ENCODE results near the gene PHF2. TPM values are rescaled to one million over a fixed set of nuclear protein-coding genes. Genes with fewer than 3 reads are reported as not detected.

The PHF2 gene
- total RNA-seq, 1 donor, result 12.9 TPM

- peak in 1 of 3 donors; percentile 36 for DNase-seq (ENCODE audit: low read depth in 2 of 3, low spot score in 2 of 3)
Observed at GRCh38 chr9:93567271-93567959, 9.0 kb upstream of the PHF2 start.

- no peak for DNase-seq (ENCODE audit: low read depth in 2 of 3, low spot score in 2 of 3)
Observed at GRCh38 chr9:93568169-93568568, 8.2 kb upstream of the PHF2 start.

GRCh38 chr9:93569621-93570174, 6.7 kb upstream of the PHF2 start:
- no peak for DNase-seq (ENCODE audit: low read depth in 2 of 3, low spot score in 2 of 3)

GRCh38 chr9:93572221-93572620, 4.2 kb upstream of the PHF2 start:
- no peak for DNase-seq (ENCODE audit: low read depth in 2 of 3, low spot score in 2 of 3)

GRCh38 chr9:93572636-93573515, 3.5 kb upstream of the PHF2 start:
- DNase-seq (ENCODE audit: low read depth in 2 of 3, low spot score in 2 of 3), result no peak

GRCh38 chr9:93573516-93573828, 2.9 kb upstream of the PHF2 start:
- no peak for DNase-seq (ENCODE audit: low read depth in 2 of 3, low spot score in 2 of 3)

GRCh38 chr9:93574091-93574899, 2.1 kb upstream of the PHF2 start:
- DNase-seq (ENCODE audit: low read depth in 2 of 3, low spot score in 2 of 3), result no peak

- no peak for DNase-seq (ENCODE audit: low read depth in 2 of 3, low spot score in 2 of 3)
Observed at GRCh38 chr9:93574900-93575795, 1.2 kb upstream of the PHF2 start.

GRCh38 chr9:93575796-93576257, 557 bp upstream of the PHF2 start:
- DNase-seq (ENCODE audit: low read depth in 2 of 3, low spot score in 2 of 3), result peak in 2 of 3 donors; percentile 51 to 66

- DNase-seq (ENCODE audit: low read depth in 2 of 3, low spot score in 2 of 3), result no peak
Observed at GRCh38 chr9:93577078-93577974, 942 bp downstream of the PHF2 start.

GRCh38 chr9:93577975-93578682, 1.7 kb downstream of the PHF2 start:
- DNase-seq (ENCODE audit: low read depth in 2 of 3, low spot score in 2 of 3), result no peak

- no peak for DNase-seq (ENCODE audit: low read depth in 2 of 3, low spot score in 2 of 3)
Observed at GRCh38 chr9:93578844-93579243, 2.5 kb downstream of the PHF2 start.

- DNase-seq (ENCODE audit: low read depth in 2 of 3, low spot score in 2 of 3), result no peak
Observed at GRCh38 chr9:93579711-93580516, 3.5 kb downstream of the PHF2 start.

- DNase-seq (ENCODE audit: low read depth in 2 of 3, low spot score in 2 of 3), result no peak
Observed at GRCh38 chr9:93580654-93581380, 4.4 kb downstream of the PHF2 start.

GRCh38 chr9:93582115-93582514, 5.7 kb downstream of the PHF2 start:
- DNase-seq (ENCODE audit: low read depth in 2 of 3, low spot score in 2 of 3), result no peak

- DNase-seq (ENCODE audit: low read depth in 2 of 3, low spot score in 2 of 3), result no peak
Observed at GRCh38 chr9:93582550-93582949, 6.2 kb downstream of the PHF2 start.

- DNase-seq (ENCODE audit: low read depth in 2 of 3, low spot score in 2 of 3), result no peak
Observed at GRCh38 chr9:93585259-93585658, 8.9 kb downstream of the PHF2 start.

All from hematopoietic multipotent progenitor cell (in vitro differentiated cells).